GM12878 (cell line): Measurements from ENCODE around the gene C1orf21. TPM values are rescaled to one million over a fixed set of nuclear protein-coding genes. Genes with fewer than 3 reads are reported as not detected.

Experiments used
- ATAC-seq: fragments of 200-7000 bp; cut with Tn5 transposase; 3 replicates; pipeline ENCODE4 v1.9.1; 2020; ENCODE audit warnings: mild to moderate bottlenecking, moderate library complexity
- BruUV-seq: library from RNA; stranded (reverse); fragments of 400-500 nt; replicated peaks from 2 replicates; lab custom pipeline; 2021; lab: Mats Ljungman, UMichigan
- CTCF ChIA-PET: fragments of 300-600 bp; sonication (Branson Sonifier 250); formaldehyde crosslinking; extraction: SDS; loops from one replicate; lab custom pipeline; 2021; ENCODE audit warnings: inconsistent platforms; lab: Yijun Ruan, JAX
- POLR2A ChIA-PET: fragments of 350-600 bp; formaldehyde crosslinking; extraction: SDS; loops from one replicate; lab custom pipeline; 2021; ENCODE audit warnings: inconsistent platforms; lab: Charles Lee
- RAD21 ChIA-PET: fragments of 300-600 bp; sonication (Branson Sonifier 250); formaldehyde crosslinking; loops from one replicate; lab custom pipeline; 2023; ENCODE audit warnings: antibody characterized with exemption; ENCODE audit not compliant: unreplicated experiment; lab: Charles Lee
- SMC1A ChIA-PET: fragments of 300-600 bp; sonication (Branson Sonifier 250); formaldehyde crosslinking; loops from one replicate; lab custom pipeline; 2023; ENCODE audit not compliant: unreplicated experiment, uncharacterized antibody; lab: Charles Lee
- DNase-seq: peaks from one replicate; pipeline ENCODE4 v3.0.0-alpha.2; 2011; ENCODE audit warnings: low read depth, low spot score
- FAIRE-seq: peaks from 3 replicates; lab custom pipeline; 2011; peaks lifted over from hg19 to GRCh38; lab: Jason Lieb, UNC
- H2AFZ ChIP-seq: 2 replicates; pipeline ENCODE4 v1.6.0; 2011; ENCODE audit warnings: low read depth, low read length, control low read depth; ENCODE audit not compliant: control insufficient read depth
- H3K27ac ChIP-seq: 2 replicates; pipeline ENCODE4 v1.5.1; 2011; ENCODE audit warnings: control low read depth; ENCODE audit not compliant: control insufficient read depth, insufficient read depth
- H3K27me3 ChIP-seq, 2 experiments: replicated peaks in 1 of 2; 2 replicates each; pipeline versions ENCODE4 v1.6.0 to v1.6.1; 2011; ENCODE audit warnings: low read length in 1 of 2; ENCODE audit not compliant: control insufficient read depth in 2 of 2, insufficient read depth in 2 of 2
- H3K36me3 ChIP-seq, 2 experiments: 2 replicates each; pipeline ENCODE4 v1.5.1; 2011; ENCODE audit warnings: low read length in 1 of 2; ENCODE audit not compliant: control insufficient read depth in 2 of 2, insufficient read depth in 2 of 2
- H3K4me1 ChIP-seq: 2 replicates; pipeline ENCODE4 v1.6.1; 2011; ENCODE audit warnings: mild to moderate bottlenecking, low read length, moderate library complexity, mixed read lengths; ENCODE audit not compliant: control insufficient read depth, insufficient read depth
- H3K4me2 ChIP-seq: 2 replicates; pipeline ENCODE4 v1.6.0; 2011; ENCODE audit warnings: control low read depth; ENCODE audit not compliant: control insufficient read depth, insufficient read depth
- H3K4me3 ChIP-seq: fragments of 200-600 bp; sonication (generic); 2 replicates; pipeline ENCODE4 v1.5.1; 2016
- H3K79me2 ChIP-seq: 2 replicates; pipeline ENCODE4 v1.6.0; 2011; ENCODE audit warnings: low read length; ENCODE audit not compliant: control insufficient read depth, insufficient read depth
- H3K9ac ChIP-seq: 2 replicates; pipeline ENCODE4 v1.8.0; 2011; ENCODE audit warnings: low read length, control low read depth, mixed read lengths; ENCODE audit not compliant: control insufficient read depth, insufficient read depth
- H3K9me3 ChIP-seq: replicated peaks from 3 replicates; pipeline ENCODE4 v1.5.1; 2011; ENCODE audit warnings: mild to moderate bottlenecking, low read length; ENCODE audit not compliant: control insufficient read depth, insufficient read depth
- H4K20me1 ChIP-seq: 2 replicates; pipeline ENCODE4 v1.6.0; 2011; ENCODE audit not compliant: control insufficient read depth, insufficient read depth
- CUX1 ChIP-seq: IDR thresholded peaks from 2 replicates; pipeline ENCODE4 v1.6.1; 2012; ENCODE audit warnings: improper control_type of control experiment, low read depth, low read length; ENCODE audit not compliant: insufficient replicate concordance
- MTA3 ChIP-seq: IDR thresholded peaks from 2 replicates; pipeline ENCODE4 v1.6.1; 2012; ENCODE audit warnings: low read length, inconsistent platforms, borderline replicate concordance
- PAX5 ChIP-seq: IDR thresholded peaks from 2 replicates; pipeline ENCODE4 v1.6.1; 2011; ENCODE audit warnings: low read depth, low read length, borderline replicate concordance
- POLR2A ChIP-seq: IDR thresholded peaks from 2 replicates; pipeline ENCODE4 v1.6.1; 2011; ENCODE audit warnings: low read depth, mild to moderate bottlenecking, low read length
- RAD21 ChIP-seq: IDR thresholded peaks from 2 replicates; pipeline ENCODE4 v1.6.1; 2011; ENCODE audit warnings: mild to moderate bottlenecking, low read depth, low read length, moderate library complexity; ENCODE audit not compliant: insufficient read depth
- ZNF274 ChIP-seq: IDR thresholded peaks from one replicate; pipeline ENCODE4 v1.8.0; 2011; ENCODE audit not compliant: insufficient read length, insufficient read depth
- WGBS: methylation state at CpG from one replicate; pipeline ENCODE4 v1.1.6; 2016; ENCODE audit warnings: low lambda C conversion rate; ENCODE audit not compliant: insufficient replicate concordance, insufficient coverage; ENCODE audit errors: missing lambda C conversion rate; 5-methylcytosine and 5-hydroxymethylcytosine counted together
- in situ Hi-C: fragments of 300-500 bp; cut with MboI; formaldehyde crosslinking; loops from 9 replicates; pipeline ENCODE4 v1.14.3; 2018; ENCODE audit warnings: mixed read lengths
- intact Hi-C: fragments of 100-400 bp; cut with micrococcal nuclease; formaldehyde crosslinking; loops from one replicate; pipeline ENCODE4 v1.14.2; 2022; ENCODE audit not compliant: unreplicated experiment
- polyA plus RNA-seq, 11 experiments: library from polyadenylated mRNA; depleted of rRNA in 4 of 11; unstranded in 6 of 11; stranded (reverse) in 5 of 11; fragments of >200 nt; fragmentation: Nextera tagmentation in 4 of 11; fragmentation: Illumina TruSeq in 1 of 11; extraction: Ambion mirVana in 4 of 11; extraction: Trizol in 1 of 11; gene quantifications; 1 replicate in 1 of 11; 2 replicates in 10 of 11; pipeline versions ENCODE4 v1.2.1 to v1.2.3, GENCODE V29; 2011 to 2016; ENCODE audit warnings: inconsistent platforms in 2 of 11, missing spikeins in 2 of 11, low read depth in 1 of 11
- total RNA-seq, 4 experiments: library from RNA; depleted of rRNA in 3 of 4; stranded (reverse); fragments of >200 nt in 3 of 4; fragmentation: Illumina TruSeq in 1 of 4; extraction: Trizol in 1 of 4; gene quantifications; 2 replicates each; pipeline versions ENCODE4 v1.2.1 to v1.2.3, GENCODE V29; 2013 to 2021
- TF ChIP-seq, protein P1 (sequence below): fragments of 450-650 bp; IDR thresholded peaks from 2 replicates; pipeline ENCODE4 v1.6.1; 2016; ENCODE audit warnings: mild to moderate bottlenecking

C1orf21 gene
- total and polyA plus RNA-seq, 10 of the 15 experiments (the other 5 are each of a cell fraction or from before 2014, with no cell fraction given): 0.03 to 1.6 (median 0.17) TPM; not detected in 3

GRCh38 chr1:184639205-184639604, 252.4 kb downstream of the C1orf21 start (continued):
- TF ChIP-seq CUX1: no peak
- TF ChIP-seq MTA3: no peak
- TF ChIP-seq RAD21: no peak

GRCh38 chr1:184640505-184640904, 253.7 kb downstream of the C1orf21 start:
- no peak for ATAC-seq

More at GRCh38 chr1:184640505-184640904, 253.7 kb downstream of the C1orf21 start:
- Histone ChIP-seq H4K20me1 (no peaks in the 10 kb centered on the region), H3K79me2 (no peaks in the 10 kb centered on the region), H3K36me3 (no peaks in the 10 kb centered on the region), H3K27me3 (no peaks in the 10 kb centered on the region; a peak in 1 of 4 replicates), H3K4me2 (no peak overlapping the region), H3K27ac (no peak overlapping the region), H3K9ac (no peak overlapping the region), H3K4me1 (no peaks in the 10 kb centered on the region), H3K4me3 (no peak overlapping the region), H2AFZ (no peak overlapping the region), H3K9me3 (no peaks in the 10 kb centered on the region)
- no peak for FAIRE-seq
- RAD21 ChIA-PET: no interaction called here
- TF ChIP-seq PAX5: no peak
- no peak for TF ChIP-seq ZNF274
- TF ChIP-seq, protein P1, sequence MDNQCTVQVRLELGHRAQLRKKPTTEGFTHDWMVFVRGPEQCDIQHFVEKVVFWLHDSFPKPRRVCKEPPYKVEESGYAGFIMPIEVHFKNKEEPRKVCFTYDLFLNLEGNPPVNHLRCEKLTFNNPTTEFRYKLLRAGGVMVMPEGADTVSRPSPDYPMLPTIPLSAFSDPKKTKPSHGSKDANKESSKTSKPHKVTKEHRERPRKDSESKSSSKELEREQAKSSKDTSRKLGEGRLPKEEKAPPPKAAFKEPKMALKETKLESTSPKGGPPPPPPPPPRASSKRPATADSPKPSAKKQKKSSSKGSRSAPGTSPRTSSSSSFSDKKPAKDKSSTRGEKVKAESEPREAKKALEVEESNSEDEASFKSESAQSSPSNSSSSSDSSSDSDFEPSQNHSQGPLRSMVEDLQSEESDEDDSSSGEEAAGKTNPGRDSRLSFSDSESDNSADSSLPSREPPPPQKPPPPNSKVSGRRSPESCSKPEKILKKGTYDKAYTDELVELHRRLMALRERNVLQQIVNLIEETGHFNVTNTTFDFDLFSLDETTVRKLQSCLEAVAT: no peak
- TF ChIP-seq POLR2A: no peak
- in situ Hi-C loops (no loop called here), intact Hi-C loops (no loop called here)
- SMC1A ChIA-PET: no interaction called here
- CTCF ChIA-PET: interaction anchor here (0.9 kb wide), 1 partner anchor 37 kb away, joined by 3 read pairs; no protein-coding TSS in a partner anchor
- no TSS peak for BruUV-seq
- whole genome bisulfite sequencing: 62% methylated on average over 3 of the region's 3 CpGs
- POLR2A ChIA-PET: no interaction called here
- no peak for DNase-seq
